ENCODE results near the gene NLE1. TPM values are rescaled to one million over a fixed set of nuclear protein-coding genes. Genes with fewer than 3 reads are reported as not detected.
"Not testable (repeated sequence)": the region's sequence is repeated elsewhere in the genome, so short reads cannot be mapped to it uniquely, and the experiment has no call there.

NLE1 gene
- total and polyA plus RNA-seq, 8 donors = 6.4 to 32.2 (median 14.3) TPM

DNA sequence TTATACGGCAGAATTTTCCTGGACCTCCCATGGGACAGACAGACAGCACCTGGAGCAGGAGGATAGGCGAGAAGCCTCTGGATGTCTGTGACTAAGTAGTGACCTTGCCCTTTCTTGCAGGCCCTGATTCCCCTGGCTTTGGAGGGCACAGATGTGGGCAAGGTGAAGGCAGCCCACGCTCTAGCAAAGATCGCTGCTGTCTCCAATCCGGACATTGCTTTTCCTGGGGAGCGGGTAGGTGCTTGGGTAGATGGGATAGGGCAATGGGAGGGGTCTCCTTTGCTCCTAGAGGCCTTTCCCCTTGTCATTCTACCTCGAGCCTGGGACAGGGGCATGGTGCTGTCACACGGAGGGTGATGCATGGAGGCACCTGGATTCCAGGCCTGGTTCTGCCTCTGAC, 34.8 kb upstream of the NLE1 start:
- FAIRE-seq (no peak), DNase-seq (no peak), ATAC-seq (no peak)
- TF ChIP-seq, protein P1, sequence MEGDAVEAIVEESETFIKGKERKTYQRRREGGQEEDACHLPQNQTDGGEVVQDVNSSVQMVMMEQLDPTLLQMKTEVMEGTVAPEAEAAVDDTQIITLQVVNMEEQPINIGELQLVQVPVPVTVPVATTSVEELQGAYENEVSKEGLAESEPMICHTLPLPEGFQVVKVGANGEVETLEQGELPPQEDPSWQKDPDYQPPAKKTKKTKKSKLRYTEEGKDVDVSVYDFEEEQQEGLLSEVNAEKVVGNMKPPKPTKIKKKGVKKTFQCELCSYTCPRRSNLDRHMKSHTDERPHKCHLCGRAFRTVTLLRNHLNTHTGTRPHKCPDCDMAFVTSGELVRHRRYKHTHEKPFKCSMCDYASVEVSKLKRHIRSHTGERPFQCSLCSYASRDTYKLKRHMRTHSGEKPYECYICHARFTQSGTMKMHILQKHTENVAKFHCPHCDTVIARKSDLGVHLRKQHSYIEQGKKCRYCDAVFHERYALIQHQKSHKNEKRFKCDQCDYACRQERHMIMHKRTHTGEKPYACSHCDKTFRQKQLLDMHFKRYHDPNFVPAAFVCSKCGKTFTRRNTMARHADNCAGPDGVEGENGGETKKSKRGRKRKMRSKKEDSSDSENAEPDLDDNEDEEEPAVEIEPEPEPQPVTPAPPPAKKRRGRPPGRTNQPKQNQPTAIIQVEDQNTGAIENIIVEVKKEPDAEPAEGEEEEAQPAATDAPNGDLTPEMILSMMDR (IDR thresholded peaks at IDR 0.05) = no peak
- no peak overlapping the region for H3K27ac ChIP-seq
- intact Hi-C loops (cut with DNase I) = loop anchor here in 2 of 3 donors (10.0 kb wide), 2 partner anchors 358 to 368 kb away; partner anchors contain the start of gene SLFN12L (in 1 of the 2)
- no peaks in the 10 kb centered on the region for H3K36me3 ChIP-seq
- H3K27me3 ChIP-seq = no peaks in the 10 kb centered on the region
- no peak overlapping the region for H3K4me3 ChIP-seq
- 49 to 58% methylated on average over 8 of the region's 8 CpGs for WGBS, 2 donors
- H3K9me3 ChIP-seq = no peaks in the 10 kb centered on the region
- no peaks in the 10 kb centered on the region for H3K4me1 ChIP-seq

DNA sequence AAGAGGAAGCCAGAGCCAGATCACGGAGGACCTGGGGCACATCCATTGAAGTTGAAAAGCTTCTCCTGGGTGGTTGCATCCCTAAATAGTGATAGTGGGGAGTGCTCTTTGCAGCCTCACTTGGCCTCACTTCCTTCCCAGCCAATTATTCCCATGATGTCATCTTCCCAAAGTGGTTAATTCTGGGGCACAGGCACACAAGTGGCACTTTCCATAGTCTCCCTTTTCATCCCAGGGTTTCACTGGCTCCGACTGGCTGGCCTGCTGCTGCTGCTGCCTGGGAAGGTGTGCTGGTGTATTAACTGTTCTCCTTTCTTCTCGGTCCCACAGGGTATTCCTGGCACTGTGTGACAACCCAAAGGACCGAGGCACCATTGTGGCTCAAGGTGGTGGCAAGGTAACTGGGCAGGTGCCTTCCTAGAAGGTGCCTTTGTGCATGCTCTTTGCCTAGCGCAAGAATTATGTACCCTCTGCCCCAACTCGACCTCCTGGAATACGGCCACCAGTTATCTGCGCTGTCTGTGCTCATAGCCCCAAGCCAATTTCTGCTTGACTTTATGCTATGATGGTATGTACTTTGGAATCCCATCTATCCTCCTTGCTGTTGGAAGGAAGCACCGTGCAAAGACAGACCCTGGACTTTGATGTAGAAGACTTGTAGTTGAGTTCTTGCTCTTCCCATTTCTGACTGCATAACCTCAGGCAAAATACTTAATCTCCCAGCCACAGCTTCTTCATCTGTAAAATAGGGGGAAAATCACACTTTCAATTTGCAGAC, 33.7 kb upstream of the NLE1 start:
- TF ChIP-seq, protein P1 (IDR thresholded peaks at IDR 0.05) = no peak
- Histone ChIP-seq H3K4me3 (no peak overlapping the region), H3K27ac (no peak overlapping the region), H3K9me3 (no peaks in the 10 kb centered on the region), H3K27me3 (no peaks in the 10 kb centered on the region), H3K4me1 (no peaks in the 10 kb centered on the region), H3K36me3 (no peaks in the 10 kb centered on the region)
- intact Hi-C loops (cut with DNase I) = loop anchor here in 2 of 3 donors (10.0 kb wide), 2 partner anchors 359 to 369 kb away; partner anchors contain the start of gene SLFN12L (in 1 of the 2)
- ATAC-seq (no peak), DNase-seq (no peak), FAIRE-seq (no peak)
- 59 to 68% methylated on average over 9 of the region's 9 CpGs for WGBS, 2 donors

DNA sequence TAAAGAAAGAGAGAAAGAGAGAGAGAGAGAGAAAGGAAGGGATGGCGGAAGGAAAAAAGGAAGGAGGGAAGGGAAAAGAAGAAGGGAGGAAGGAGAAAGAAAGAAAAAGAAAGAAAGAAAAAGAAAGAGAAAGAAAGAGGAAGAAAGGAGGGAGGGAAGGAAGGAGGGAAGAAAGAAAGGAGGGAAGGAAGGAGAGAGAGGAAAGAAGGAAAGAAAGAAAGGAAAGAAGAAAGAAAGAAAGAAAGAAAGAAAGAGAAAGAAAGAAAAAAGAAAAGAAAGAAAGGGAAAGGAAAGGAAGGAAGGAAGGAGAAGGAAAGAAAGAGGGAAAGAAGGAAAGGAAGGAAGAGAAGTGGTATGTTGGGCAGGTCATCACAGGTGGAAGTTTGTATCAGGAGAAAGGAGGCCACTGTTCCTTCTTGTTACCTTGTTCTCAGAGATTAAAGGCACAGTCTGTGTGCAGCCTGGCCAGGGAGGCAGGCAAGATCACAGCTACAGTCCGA, 32.8 kb upstream of the NLE1 start:
- Histone ChIP-seq H3K4me1 (no peaks in the 10 kb centered on the region), H3K4me3 (no peak overlapping the region), H3K27me3 (no peaks in the 10 kb centered on the region), H3K36me3 (no peaks in the 10 kb centered on the region), H3K9me3 (no peaks in the 10 kb centered on the region), H3K27ac (no peak overlapping the region)
- intact Hi-C loops (cut with DNase I) = loop anchor here in 2 of 3 donors (10.0 kb wide), 2 partner anchors 360 to 370 kb away; partner anchors contain the start of gene SLFN12L (in 1 of the 2)
- ATAC-seq (no peak), DNase-seq (no peak), FAIRE-seq (no peak)
- TF ChIP-seq, protein P1 (IDR thresholded peaks at IDR 0.05) = no peak
- 61 to 67% methylated on average over 2 of the region's 2 CpGs for WGBS, 2 donors

DNA sequence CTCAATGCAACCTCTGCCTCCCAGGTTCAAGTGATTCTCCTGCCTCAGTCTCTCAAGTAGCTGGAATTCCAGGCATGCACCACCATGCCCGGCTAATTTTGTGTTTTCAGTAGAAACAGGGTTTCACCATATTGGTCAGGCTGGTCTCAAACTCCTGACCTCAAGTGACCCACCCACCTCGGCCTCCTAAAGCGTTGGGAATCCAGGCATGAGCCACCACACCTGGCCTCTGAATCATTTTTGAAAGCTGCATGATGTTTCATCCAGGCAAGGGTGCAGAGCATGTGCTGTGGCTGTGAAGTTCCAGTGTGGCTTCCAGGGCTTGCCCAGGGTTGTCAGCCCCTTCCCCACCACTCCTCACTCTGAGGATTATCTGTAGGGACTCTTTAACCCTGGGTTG, 30.2 kb upstream of the NLE1 start:
- not testable (repeated sequence) for H3K27ac ChIP-seq, H3K27me3 ChIP-seq, H3K4me3 ChIP-seq, H3K36me3 ChIP-seq, ATAC-seq, DNase-seq, H3K4me1 ChIP-seq, FAIRE-seq, H3K9me3 ChIP-seq
- WGBS, 2 donors = 70 to 81% methylated on average over 3 of the region's 3 CpGs
- intact Hi-C loops (cut with DNase I) = loop anchor here in 2 of 3 donors (10.0 kb wide), 2 partner anchors 362 to 372 kb away; partner anchors contain the start of gene SLFN12L (in 1 of the 2)

DNA sequence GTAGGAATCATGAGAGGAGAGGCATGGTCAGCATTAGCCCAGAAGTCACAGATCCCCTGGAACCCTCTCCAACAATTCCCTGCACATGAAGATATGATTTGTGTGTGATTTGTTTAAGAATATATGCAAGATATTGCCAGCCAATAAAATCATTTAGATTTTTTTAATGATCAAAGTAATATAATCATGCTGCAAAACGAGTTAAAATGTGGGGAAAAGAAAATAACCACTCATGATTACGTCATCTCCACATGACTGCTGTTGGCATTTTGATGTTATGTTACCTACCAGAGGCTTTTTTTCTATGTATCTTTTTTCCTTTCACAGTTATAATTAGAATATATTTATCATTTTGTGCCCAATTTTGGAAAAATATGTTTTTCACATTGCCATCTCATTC, 29.7 kb upstream of the NLE1 start:
- Histone ChIP-seq H3K4me1 (no peaks in the 10 kb centered on the region), H3K9me3 (no peaks in the 10 kb centered on the region), H3K4me3 (no peak overlapping the region), H3K27ac (no peak overlapping the region), H3K27me3 (no peaks in the 10 kb centered on the region), H3K36me3 (no peaks in the 10 kb centered on the region)
- TF ChIP-seq, protein P1 (IDR thresholded peaks at IDR 0.05) = no peak
- no peak for ATAC-seq
- DNase-seq = no peak
- WGBS, 2 donors = 30 to 32% methylated on average over 2 of the region's 2 CpGs
- no peak for FAIRE-seq
- intact Hi-C loops (cut with DNase I) = loop anchor here in 2 of 3 donors (10.0 kb wide), 2 partner anchors 363 to 373 kb away; partner anchors contain the start of gene SLFN12L (in 1 of the 2)
